ENCODE measurements around the gene PNPLA5.

PNPLA5 gene

GRCh38 chr22:43854786-43855271 lies 37.0 kb downstream of the PNPLA5 start:
- DNase-seq (ENCODE audit: low read depth in 2 of 2) = no peak

- no peak for DNase-seq (ENCODE audit: low read depth in 2 of 2)
These were observed 37.6 kb downstream of the PNPLA5 start for GRCh38 chr22:43854121-43854785.

- DNase-seq (ENCODE audit: low read depth in 2 of 2) = no peak
These were observed 38.4 kb downstream of the PNPLA5 start for GRCh38 chr22:43853328-43853931.

- no peak for DNase-seq (ENCODE audit: low read depth in 2 of 2)
These were observed 39.1 kb downstream of the PNPLA5 start for GRCh38 chr22:43852573-43853327.

GRCh38 chr22:43851979-43852307 lies 39.9 kb downstream of the PNPLA5 start:
- DNase-seq (ENCODE audit: low read depth in 2 of 2) = no peak

- DNase-seq (ENCODE audit: low read depth in 2 of 2) = no peak
These were observed 40.5 kb downstream of the PNPLA5 start for GRCh38 chr22:43851058-43851978.

DNA sequence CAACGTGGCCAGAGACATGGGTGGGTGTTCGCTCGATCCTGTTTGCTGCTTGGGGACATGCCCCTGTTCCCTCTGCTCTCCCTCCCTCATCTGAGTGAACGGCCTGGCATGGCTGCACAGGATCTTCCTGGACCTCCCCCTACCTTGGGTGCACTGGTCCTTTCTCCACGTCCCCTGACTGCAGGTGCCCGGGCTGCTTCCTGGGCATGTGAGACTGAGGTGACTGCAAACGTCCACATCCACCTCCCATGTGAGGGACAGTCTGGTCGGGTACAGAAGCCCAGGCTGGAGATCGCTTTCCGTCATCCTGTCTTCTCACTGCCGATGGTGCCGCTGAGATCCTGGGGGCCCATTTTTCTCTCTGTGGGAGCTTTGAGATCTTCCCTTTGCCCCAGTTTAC lies 41.3 kb downstream of the PNPLA5 start:
- DNase-seq (ENCODE audit: low read depth in 2 of 2) = no peak

GRCh38 chr22:43849731-43850130 lies 42.1 kb downstream of the PNPLA5 start:
- DNase-seq (ENCODE audit: low read depth in 2 of 2) = no peak

DNA sequence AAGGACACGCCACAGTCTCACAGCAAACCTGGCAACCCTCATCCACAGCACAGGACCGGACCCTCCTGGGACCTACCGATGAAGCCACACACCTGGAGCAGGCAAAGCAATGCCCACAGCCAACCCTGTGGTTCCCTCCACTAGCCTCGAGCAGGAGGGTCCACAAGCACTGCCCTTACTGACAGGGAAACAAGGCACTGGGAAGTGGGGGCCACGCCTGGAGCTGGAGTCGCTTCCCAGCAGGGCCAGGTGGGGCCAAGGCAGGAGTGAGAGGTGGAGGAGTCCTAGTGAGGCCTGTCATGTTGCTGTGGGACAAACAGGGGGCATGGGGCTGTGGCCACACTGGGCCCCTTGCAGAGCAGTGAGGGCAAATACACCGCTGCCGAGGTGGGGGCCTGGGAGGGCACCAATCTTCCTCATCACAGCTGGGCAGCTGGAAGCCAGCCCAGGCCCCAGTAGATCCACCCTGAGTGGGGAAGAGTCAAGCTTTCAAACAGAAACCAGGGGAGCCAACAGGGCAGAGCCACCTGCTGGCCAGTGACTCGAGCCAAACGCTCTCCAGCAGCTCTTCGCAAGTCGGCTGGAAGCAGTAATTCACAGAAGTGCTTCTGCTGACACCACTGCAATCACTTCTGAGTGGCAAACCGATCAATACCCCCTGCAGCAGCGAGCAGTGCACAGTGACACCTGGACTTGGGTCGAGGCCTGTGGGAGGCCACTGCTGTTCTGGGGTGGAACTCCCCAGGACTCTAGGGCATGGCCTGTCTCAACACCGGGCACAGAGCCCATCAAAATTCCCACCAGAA lies 43.2 kb downstream of the PNPLA5 start:
- no peak for DNase-seq (ENCODE audit: low read depth in 2 of 2)

- DNase-seq (ENCODE audit: low read depth in 2 of 2) = no peak
These were observed 44.2 kb downstream of the PNPLA5 start for GRCh38 chr22:43847376-43848289.

DNA sequence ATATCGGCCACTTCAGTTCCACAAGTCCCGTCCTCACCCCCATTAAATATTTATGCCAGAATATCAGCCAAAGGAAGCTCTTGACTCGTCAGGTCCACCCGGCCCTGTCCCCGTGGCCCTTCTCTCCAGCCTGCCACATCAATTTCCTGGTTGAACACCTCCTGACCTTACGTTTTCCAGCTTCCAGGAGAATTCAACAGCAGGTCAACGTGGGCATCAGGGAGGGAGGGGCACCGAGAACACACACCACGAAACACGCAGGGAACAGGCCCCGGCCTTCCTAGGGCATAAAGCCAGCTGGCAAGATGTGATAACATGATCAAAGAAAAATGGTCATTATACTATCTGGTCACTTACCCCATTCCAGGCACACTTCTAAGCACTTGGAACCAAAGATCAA lies 44.8 kb downstream of the PNPLA5 start:
- no peak for DNase-seq (ENCODE audit: low read depth in 2 of 2)

DNA sequence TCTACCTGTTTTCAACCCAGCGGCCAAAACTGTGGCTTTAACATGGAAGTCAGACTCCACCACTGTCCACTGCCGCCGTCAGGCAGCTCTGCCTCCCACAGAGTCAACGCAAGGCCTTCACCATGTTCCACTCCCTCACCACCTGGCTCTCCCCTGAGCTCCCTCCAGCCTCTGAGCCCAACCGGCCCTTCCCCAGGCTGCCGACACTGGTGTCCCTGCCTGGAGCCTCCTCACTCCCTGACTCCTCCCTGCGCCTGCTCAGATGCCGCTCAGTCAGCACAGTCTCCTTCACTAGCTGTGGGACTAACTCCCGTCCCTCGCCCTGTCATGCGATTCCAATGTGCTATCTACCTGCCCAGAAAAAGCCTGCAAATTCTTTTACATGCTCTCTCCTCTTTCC lies 45.8 kb downstream of the PNPLA5 start:
- no peak for DNase-seq (ENCODE audit: low read depth in 2 of 2)

DNA sequence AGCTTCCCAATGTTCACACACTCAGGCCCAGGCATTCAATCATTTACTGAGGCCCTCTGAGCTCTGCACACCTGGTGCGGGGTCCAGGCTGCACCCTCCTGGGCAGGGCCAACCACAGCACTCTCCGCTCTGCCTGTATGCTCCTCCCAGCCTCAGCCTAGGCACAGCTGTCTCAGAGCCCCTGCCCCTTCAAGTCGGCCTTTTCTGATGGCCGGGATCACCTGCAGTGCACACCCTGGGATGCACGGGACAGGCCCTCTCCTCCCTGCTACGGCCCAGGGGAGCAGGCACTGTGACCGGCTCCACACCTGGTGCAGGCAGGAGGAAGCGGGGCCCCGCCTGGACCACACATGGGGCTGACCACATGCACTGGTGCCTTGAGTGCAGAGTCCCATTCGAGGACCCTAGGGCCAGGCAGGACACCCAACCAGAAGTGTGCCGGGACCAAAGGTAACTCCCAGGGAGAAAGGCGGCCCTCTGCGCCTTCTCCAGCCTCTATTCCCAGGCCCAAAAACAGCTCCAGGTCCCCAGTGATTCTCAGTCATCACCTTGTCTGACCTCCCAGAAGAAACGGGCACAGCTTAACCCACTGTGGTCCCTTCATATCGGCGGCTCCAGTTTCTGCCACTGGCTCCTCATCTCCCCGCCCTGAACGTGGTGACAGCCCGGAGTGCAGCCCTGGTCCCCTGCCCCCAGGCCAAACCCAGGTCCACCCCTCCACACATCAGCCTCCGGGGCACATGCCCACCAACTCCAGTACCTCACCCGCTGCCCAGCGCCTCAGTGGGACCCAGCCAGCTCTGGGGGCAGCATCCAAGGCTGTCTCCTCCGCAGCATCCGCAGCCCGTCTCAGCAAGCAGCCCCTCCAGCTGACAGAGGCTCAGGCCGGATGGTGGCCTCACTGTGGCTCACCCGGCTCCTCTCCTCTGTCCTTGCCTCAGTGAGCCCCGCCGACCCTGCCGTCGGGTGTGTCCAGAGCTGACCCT lies 47.0 kb downstream of the PNPLA5 start:
- DNase-seq (ENCODE audit: low read depth in 2 of 2) = no peak

DNA sequence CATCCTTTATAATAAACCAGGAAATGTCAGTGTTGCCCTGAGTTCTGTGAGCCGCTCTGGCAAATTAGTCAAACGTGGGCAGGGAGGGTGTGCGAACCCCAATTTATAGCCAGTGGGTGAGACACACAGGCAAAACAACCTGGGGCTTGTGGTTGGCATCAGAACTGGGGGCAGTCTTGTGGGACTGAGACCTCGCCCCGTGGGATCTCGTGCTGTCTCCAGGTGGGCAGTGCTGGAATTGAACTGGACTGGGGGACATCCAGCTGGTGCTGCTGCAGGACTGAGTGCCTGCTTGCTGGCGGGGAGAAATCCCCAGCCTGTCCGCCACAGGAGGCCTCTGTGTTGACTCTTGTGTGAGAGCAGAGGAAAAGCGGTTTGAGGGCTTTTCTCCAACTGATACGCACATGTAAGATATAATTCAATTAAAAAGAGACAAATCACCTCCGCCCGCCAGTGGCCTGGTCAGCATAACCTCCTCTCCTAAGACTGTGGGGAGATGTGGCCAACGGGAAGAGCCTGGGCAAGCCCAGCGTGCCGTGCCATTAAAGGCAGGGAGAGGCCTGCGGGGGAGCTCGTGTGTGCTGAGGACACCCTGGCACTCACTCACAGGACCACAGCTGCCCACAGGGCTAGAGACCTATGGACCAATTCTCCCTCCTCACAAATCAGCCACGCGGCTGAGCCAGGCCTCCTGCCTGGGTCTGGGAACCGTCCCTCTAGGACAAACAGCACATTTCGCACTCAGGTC lies 47.9 kb downstream of the PNPLA5 start:
- no peak for DNase-seq (ENCODE audit: low read depth in 2 of 2)

DNA sequence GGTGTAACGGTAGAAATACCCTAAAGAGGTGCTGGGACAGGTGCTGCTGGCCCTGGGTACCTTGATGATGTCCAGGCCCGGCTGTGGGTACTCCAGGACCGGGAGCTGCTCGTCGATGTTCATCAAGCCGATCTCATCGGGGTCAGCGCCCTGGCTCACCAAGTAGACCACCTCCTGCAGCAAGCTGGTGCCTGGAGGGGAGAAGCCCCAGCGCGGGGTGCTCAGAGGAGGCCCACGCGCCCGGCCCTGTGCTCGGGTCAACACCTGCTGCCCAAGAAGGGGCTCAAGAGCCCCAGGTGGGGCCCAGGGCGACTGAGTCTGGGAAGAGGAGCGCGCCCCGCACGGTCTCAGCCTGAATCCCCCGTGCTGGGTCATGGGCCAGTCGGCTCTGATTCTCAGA lies 50.1 kb downstream of the PNPLA5 start:
- no peak for DNase-seq (ENCODE audit: low read depth in 2 of 2)

GRCh38 chr22:43840851-43841250 lies 51.0 kb downstream of the PNPLA5 start:
- no peak for DNase-seq (ENCODE audit: low read depth in 2 of 2)

DNA sequence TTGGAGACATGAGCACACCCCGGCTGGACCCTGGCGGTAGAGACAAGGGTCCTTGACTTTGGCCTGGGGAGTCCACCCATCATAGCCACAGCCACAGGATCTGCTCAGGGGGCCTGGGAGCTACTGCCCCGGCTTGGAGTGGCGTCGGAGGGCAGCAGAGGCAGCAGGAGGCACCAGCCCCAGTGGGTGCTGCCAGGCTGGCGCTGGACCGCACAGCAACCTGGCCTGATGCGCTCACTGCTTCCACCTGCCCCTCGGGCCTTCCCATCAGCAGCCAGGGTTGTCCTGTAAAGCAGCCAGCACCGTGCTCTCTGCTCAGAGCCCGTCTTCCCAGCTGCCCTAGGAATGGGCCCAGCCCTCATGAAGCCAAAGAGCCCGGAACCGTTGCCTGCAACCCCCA lies 51.4 kb downstream of the PNPLA5 start:
- DNase-seq (ENCODE audit: low read depth in 2 of 2) = no peak

DNA sequence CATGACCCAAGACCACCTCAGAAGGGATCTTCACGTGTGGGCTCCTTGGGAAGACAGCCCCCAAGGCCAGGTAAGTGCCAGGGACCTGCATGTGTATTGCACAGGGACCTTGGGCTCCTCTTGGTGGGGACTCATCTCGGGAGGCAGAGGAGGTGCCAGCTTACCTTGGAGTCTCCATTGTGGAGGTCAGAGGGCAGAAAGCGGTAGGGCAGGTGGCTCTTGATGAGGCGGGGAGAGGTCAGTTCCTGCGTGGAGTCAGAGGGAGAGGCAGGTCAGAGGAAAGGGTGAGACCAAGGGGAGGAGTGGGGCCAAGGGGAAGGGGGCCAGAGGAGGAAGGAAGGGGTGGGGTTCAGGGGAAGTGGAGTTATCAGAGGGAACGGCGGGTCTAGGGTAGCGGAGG lies 52.0 kb downstream of the PNPLA5 start:
- DNase-seq (ENCODE audit: low read depth in 2 of 2) = no peak
